ENCODE results near the gene ACSM5.
"Not testable (repeated sequence)": the region's sequence is repeated elsewhere in the genome, so short reads cannot be mapped to it uniquely, and the experiment has no call there.

Gene ACSM5

DNA sequence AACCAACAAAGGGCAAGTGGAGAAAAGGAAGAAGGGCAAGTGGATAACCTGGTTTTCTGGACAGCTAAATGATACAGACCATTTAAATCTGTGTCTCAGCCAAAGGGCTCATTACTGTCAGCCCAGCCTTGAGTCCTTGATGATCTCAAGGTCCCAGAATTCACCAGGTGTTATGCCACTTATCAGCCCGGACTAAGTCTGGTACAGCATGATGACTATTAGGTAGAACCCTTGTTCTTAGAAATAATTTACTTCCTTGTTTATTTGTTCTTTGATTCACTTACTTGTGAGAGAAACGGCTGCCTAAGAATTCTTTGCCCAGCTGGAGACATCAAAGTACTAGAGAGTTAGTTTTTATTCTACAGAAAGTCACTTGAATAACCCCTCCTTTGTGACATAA lies 8.3 kb upstream of the ACSM5 start:
- DNase-seq, result no peak

DNA sequence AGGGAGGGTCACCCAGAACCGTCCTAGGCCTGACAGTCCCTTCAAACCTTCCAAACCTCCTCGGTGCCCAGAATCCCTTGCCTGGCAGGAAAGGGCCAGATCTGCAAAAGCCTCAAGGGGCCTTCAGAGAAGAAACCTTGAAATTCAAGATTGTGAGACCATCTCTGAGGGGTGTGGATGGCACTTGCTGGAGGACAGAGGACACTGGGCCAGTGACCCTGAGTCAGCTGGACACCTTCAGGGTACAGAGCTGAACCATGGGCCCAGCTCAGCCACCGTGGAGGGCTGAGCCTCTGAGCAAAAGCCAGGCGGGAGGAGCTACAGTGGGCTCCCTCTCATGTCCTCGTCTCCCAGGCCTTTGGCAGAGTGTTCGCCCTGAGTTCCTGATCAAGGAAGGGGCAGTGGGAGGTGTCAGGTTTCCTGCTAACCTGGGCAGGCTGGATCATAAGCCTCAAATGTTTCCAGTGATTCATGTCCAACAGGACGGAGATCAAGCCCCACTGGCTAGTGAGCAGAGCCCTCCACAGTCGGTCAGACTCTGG lies 7.8 kb upstream of the ACSM5 start:
- no peak for DNase-seq

DNA sequence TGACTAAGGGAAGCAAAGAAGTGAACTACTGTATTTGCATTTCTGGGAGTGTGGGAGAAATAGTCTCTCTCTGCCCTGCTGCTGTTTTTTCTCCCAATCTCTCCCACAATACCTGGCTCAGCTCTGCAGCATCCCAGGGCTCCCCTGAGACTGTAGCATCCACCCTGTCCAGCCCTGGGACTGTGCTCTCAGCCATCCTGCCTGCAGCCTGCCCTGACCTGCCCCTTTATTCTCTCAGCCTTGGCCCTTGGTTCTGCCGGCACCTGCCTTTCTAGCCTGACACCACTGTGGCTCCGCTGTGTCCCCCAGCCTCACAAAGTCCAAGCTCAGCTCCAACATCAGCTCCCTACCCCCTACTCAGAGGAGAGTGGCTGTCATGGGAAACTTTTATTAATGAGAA lies 6.7 kb upstream of the ACSM5 start:
- DNase-seq, result no peak

- no peak for DNase-seq
Measured at GRCh38 chr16:20404637-20405036, 4.7 kb upstream of the ACSM5 start, which contains the start of gene PDILT. Gene PDILT, minus strand, starts transcription at chr16:20404737. Its CDS starts 5,437 bp downstream, at chr16:20399300.

DNA sequence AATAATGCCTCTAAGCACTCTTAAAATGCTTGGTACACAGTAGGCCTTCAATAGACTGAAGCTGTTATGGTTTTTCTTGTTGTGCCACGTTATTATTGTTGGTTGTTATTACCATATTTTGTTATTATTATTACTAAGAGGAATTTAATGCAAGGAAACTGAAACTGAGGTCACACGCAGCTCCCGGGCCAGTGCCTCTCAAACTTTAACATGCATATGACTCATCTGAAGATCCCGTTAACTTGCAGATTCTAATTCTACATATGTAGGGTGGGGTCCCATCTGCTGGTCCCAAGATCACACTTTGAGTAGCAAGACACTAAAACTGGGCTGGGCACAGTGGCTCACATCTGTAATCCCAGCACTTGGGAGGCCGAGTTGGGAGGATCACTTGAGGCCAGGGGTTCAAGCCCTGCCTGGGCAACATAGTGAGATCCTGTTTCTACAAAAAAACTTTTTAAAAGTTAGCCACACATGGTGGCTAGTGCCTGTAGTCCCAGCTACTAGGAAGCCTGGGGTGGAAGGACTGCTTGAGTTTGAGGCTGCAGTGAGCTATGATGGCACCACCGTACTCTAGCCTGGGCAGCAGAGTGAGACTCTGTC lies 888 bp downstream of the ACSM5 start:
- no peak for DNase-seq

DNA sequence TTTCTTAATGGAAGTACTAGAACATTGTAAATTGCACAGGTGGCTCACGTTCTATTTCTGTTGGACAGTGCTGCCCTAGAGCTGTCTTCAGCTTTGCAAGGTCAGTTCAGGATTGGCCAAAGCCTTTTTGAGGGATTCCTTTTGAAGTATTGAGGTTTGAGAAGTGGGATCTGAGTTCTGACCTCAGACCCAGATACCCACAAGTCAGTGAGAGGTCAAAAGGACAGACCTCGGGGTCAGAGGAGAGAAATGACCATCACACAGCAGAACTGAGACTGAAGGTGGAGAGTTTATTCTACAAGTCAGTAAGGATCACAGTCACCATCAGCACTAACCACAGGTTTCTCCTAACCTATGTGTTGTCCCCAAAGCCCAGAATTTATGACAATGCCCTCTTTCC lies 1.7 kb downstream of the ACSM5 start:
- no peak for DNase-seq

GRCh38 chr16:20415541-20415940 lies 6.2 kb downstream of the ACSM5 start:
- DNase-seq, result no peak

- not testable (repeated sequence) for DNase-seq
Measured at GRCh38 chr16:20419093-20419492, 9.8 kb downstream of the ACSM5 start.

- DNase-seq, result not testable (repeated sequence)
Measured at GRCh38 chr16:20421748-20422147, 12.4 kb downstream of the ACSM5 start.

GRCh38 chr16:20423772-20424128 lies 14.4 kb downstream of the ACSM5 start:
- DNase-seq, result not testable (repeated sequence)

- no peak for DNase-seq
Measured at GRCh38 chr16:20424129-20424866, 15.0 kb downstream of the ACSM5 start.

DNA sequence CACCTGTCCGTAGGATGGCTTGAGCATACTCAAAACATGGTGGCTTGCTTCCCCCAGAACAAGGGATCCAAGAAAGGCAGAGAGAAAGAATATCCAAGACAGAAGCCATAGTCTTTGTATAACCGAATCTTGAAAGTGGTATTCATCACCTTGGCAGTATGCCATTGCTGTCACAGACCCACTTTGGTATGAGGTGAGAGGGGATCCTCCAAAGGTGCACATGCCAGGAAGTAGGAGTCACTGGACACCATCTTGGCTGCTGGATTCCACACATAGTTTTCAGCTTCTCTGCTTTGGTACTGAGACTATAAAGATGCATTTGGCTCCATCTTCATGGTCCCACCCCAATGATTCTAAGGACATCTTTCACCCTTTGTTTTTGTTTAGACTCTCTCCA lies 18.1 kb downstream of the ACSM5 start:
- not testable (repeated sequence) for DNase-seq

- not testable (repeated sequence) for DNase-seq
Measured at GRCh38 chr16:20429499-20429898, 20.2 kb downstream of the ACSM5 start.

- not testable (repeated sequence) for DNase-seq
Measured at GRCh38 chr16:20430480-20430879, 21.1 kb downstream of the ACSM5 start.

DNA sequence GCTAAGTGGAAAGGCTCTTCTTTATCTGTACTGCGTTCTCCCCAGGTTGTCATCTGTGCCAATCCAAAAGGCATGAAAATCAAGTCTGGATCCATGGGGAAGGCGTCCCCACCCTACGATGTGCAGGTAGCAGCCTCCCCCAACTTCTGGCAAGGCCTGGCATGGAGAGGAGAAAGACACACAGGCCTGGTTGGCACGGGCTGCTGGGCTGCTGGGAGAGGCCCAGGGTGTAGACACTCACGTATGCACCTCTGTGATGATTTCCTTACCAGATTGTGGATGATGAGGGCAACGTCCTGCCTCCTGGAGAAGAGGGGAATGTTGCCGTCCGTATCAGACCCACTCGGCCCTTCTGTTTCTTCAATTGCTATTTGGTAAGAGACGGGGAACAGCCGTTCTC lies 21.6 kb downstream of the ACSM5 start:
- no peak for DNase-seq

- DNase-seq, result not testable (repeated sequence)
Measured at GRCh38 chr16:20438950-20439349, 29.6 kb downstream of the ACSM5 start.

- DNase-seq, result not testable (repeated sequence)
Measured at GRCh38 chr16:20439820-20440231, 30.5 kb downstream of the ACSM5 start.

GRCh38 chr16:20440731-20441130 lies 31.4 kb downstream of the ACSM5 start:
- DNase-seq, result not testable (repeated sequence)

DNA sequence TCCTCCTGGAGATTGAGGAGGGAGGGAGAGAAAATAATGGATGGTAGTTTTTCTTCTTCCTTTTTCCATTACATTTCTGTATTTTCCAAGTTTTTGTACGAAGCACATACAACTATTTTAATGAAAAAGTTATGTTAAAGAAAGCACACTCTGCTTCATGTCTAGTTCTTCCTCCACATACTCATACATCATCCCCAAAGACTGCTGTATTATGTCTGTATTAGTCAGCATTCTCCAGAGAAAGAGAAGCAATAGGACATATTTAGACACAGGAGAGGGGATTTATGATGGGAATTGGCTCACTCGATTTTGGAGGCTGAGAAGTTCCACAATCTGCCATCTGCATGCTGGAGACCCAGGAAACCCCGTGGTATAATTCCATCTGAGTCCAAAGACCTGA lies 31.9 kb downstream of the ACSM5 start:
- no peak for DNase-seq

- not testable (repeated sequence) for DNase-seq
Measured at GRCh38 chr16:20441859-20442258, 32.5 kb downstream of the ACSM5 start.

DNA sequence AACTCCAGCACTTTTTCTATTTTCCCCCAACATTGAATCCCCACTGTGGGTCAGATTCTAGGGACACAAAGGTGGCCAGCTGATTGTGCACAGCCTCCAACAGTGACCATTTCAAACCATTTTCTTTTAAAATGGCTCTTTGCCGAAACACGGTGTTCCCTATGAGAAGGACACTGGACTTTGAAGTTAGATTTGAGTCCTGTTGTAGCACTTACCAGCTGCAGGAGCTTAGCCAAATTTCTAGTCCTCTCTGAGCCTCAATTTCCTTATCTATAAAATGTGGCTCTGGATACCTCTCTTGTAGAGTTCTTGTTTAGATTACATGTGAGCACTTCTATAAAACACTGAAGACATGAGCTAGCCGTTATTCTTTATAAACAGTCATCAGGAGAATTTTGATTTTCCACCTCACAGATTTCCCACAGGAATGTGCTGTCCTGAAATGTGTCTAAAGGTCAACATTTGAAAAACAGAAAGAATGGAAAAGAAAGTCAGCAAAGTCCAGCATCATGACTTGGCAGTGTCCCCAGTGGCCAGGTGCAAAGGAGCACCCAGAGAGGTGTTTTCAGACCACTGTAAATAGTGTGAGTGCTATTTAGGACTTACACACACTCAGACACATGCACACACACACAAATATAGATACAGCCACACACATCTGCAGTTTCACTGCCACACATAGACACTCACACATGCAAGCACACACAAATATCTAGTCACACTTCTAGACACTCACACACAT lies 37.5 kb downstream of the ACSM5 start:
- DNase-seq, result not testable (repeated sequence)

DNA sequence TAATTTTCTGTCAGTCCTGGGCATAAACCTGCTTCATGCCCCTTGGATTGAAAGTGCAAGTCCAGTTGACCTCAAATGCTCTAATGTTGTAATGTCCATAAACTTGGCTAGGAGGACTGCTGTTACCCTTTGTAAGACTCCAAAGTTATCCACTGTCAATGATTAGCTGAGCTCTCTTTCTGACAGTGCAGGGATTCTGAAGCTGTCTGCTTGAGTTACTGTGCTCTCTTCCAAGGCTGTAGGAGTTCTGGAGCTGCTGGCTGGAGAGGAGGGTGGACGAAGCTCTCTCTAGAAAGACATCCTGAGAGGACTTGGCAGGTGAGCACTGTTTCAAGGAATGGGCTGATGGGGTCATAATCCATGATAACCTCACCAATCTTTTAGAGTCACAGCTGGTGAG lies 42.0 kb downstream of the ACSM5 start, which contains the start of gene ACSM2A:
ACSM2A (plus strand) TSS at position 158 of the 400 bp plus-strand sequence. CDS start 8,594 bp downstream, outside the sequence.
- not testable (repeated sequence) for DNase-seq

DNA sequence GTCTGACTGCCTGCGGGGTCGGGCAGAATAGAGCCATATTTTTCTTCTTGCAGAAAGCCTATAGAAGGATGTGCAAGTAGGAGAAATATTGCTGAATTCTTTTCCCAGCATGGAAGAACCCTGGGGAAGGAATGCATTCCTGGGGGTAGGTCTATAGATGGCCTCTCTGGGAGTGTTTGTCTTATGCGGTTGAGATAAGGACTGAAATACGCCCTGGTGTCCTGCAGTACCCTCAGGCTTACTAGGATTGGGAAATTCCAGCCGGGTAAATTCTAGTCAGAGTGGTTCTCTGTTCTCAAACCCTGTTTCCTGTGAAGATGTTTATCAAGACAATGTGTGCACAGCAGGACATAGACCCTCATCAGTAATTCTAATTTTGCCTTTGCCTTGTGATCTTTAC lies 44.3 kb downstream of the ACSM5 start:
- not testable (repeated sequence) for DNase-seq
